Activated CD8-positive, alpha-beta memory T cell treated with anti-CD3 and anti-CD28 coated beads for 48 hours (primary cell): ENCODE measurements around the gene IRAK3.

Experiments
- DNase-seq, 3 experiments: peaks; one replicate each; pipeline ENCODE4 v3.0.0-alpha.2; 2020; ENCODE audit warnings: low read depth in 2 of 3, low spot score in 2 of 3

The IRAK3 gene

GRCh38 chr12:66252771-66253170, 63.8 kb downstream of the IRAK3 start:
- DNase-seq = no peak

DNA sequence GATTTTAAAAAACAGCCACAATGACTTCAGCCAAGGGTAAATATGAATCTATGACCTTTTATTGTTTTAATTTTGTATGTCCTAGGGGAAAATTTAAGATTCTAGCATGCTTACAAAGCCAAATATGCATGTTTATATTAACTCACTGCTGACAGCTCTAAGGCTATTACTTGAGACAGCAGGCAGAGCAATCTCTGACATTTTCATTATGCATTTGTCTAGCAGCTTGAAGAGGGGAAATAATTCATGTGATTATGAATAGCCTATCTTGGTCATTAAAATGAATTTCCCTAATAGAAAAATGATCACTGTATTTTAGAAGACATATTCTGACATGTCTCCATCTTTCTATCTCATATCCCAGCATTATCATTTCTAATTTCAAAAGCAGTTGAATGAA, 66.7 kb downstream of the IRAK3 start:
- no peak for DNase-seq

GRCh38 chr12:66258011-66258410, 69.0 kb downstream of the IRAK3 start:
- no peak for DNase-seq

- no peak for DNase-seq
Measured at GRCh38 chr12:66262737-66263136, 73.7 kb downstream of the IRAK3 start.

DNA sequence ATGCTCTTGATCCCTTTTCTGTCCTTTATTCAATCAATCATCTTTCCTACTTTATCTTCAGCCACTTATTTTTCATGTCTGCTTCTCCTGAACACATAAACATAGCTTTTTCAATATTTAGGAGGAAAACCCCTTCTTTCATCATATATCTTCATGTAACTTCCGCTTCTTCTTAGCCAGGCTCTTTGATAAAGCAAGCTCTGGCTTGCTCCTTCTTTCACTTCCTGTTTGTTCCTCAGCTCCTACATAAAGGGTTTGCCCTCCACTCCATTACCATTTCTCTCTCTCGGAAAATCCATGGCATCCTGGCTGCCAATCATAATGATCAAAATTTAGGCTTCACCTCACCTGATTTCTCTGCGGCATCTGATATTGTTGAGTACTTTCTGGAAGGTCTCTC, 79.5 kb downstream of the IRAK3 start:
- DNase-seq = no peak

- DNase-seq = no peak
Measured at GRCh38 chr12:66269142-66269541, 80.1 kb downstream of the IRAK3 start.

- DNase-seq = no peak
Measured at GRCh38 chr12:66269757-66270383, 80.9 kb downstream of the IRAK3 start.

DNA sequence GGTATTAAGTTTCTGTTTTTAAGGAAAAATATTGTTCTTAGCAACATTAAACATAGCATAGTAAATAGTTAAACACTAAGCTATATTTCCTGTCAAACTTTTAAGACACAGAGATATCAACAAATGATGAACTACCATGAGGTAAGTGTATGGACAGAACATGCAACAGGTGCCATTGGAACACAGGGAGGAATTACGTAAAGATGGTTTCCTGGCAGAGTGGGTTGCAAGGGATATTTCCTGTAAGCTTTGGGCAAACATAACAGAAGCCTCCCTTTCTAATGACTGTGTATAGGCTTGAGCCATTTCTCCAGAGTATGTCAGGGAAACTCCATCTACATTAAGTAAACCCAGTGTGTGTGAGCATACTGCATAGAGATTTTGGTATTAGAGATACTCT, 81.6 kb downstream of the IRAK3 start:
- no peak for DNase-seq

DNA sequence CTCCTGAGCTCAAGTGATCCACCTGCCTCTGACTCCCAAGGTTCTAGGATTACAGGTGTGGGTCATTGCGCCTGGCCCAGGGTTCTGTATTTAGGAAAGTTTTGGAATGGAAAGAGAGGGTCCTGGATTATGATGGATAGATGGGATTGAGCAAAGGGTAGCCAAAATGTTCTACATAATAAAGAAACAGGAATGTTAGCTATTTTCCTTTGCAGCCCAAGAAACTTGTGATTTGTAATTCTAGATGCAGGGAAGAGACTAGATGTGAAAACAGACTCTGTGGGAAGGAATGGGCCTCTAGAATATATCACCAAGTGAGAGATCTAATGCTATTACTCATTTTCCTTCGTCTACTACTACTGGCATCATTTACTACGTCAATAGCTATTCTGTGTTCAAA, 83.6 kb downstream of the IRAK3 start:
- no peak for DNase-seq

- no peak for DNase-seq
Measured at GRCh38 chr12:66273147-66273546, 84.1 kb downstream of the IRAK3 start.

GRCh38 chr12:66275040-66275439, 86.0 kb downstream of the IRAK3 start:
- DNase-seq = no peak

- no peak for DNase-seq
Measured at GRCh38 chr12:66279123-66279712, 90.2 kb downstream of the IRAK3 start.

- DNase-seq = no peak
Measured at GRCh38 chr12:66280561-66280960, 91.5 kb downstream of the IRAK3 start.

GRCh38 chr12:66282244-66282643, 93.2 kb downstream of the IRAK3 start:
- DNase-seq = no peak

DNA sequence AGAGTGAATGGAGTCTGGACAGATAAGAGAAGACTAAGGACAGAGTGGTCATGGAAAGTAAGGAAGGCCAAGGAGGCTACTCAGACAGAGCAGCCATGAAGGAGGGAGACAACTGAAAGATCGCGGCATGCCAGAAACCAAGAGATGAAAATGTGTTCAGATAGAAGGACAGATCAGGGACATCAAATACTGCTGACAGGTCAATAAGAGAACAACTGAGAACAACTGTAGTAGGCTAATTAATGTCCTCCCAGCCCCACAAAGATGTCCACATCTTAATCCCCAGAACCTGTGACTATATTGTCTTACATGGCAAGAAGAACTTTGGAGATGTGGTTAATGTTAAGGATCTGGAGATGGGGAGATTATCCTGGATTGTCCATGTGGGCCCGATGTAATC, 98.3 kb downstream of the IRAK3 start:
- no peak for DNase-seq

GRCh38 chr12:66288121-66288520, 99.1 kb downstream of the IRAK3 start:
- no peak for DNase-seq

GRCh38 chr12:66289485-66289884, 100.5 kb downstream of the IRAK3 start:
- DNase-seq = no peak

DNA sequence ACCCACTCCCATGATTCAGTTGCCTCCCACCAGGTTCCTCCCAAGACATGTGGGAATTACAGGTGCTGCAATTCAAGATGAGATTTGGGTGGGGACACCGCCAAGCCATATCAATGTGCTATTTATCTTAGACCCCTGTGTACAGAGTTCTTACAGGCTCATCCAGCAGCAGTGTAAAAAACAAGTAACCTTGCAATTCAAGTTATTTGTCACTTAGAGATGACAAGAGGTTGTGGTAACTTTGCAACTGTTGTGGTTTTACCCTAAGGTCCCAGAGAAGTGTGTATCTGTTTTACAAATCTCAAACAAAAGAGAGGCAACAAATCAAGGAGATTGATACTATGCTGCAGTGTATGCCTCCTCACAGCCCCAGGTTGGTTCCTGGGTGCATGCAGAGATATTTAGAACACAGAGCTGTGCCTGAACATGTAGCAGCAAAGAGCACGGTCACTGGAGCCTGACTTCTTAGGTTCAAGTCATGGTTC, 101.7 kb downstream of the IRAK3 start:
- no peak for DNase-seq

GRCh38 chr12:66296176-66296683, 107.2 kb downstream of the IRAK3 start:
- no peak for DNase-seq

DNA sequence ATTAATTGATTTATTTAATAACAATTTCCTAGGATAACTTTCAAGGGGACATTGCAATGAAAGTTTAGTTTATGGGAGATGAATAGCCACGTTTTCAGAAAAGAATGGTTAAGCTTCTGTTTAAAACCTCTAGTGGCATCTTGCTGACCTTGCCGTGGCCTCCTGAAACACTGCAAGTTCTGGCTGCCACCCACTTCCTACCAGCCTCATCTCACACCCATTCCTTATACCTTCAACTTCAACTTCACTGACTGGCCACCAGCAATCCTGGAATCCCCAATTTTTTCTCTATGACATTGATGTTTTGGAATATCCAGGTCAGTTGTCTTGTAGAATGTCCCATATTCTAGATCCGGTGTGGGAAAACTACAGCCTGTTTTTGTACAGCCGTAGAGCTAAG, 108.1 kb downstream of the IRAK3 start:
- DNase-seq = no peak

DNA sequence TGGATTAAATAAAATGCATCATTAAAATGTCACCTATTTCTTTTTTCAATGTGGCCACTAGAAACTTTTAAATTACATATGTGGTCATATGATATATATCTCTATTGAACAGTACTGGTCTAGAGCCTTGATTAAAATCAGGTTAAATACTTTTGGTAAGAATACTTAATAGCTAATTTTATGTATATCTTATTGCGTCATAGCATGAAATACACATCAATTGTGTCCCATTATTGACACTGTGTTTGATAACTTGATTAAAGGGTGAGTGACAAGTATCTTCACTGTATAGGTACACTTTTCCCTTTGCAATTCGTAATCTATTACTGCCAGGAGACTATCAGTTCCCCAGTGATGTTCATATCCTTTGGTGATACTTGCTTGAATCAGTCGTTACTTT, 108.9 kb downstream of the IRAK3 start:
- DNase-seq = no peak

DNA sequence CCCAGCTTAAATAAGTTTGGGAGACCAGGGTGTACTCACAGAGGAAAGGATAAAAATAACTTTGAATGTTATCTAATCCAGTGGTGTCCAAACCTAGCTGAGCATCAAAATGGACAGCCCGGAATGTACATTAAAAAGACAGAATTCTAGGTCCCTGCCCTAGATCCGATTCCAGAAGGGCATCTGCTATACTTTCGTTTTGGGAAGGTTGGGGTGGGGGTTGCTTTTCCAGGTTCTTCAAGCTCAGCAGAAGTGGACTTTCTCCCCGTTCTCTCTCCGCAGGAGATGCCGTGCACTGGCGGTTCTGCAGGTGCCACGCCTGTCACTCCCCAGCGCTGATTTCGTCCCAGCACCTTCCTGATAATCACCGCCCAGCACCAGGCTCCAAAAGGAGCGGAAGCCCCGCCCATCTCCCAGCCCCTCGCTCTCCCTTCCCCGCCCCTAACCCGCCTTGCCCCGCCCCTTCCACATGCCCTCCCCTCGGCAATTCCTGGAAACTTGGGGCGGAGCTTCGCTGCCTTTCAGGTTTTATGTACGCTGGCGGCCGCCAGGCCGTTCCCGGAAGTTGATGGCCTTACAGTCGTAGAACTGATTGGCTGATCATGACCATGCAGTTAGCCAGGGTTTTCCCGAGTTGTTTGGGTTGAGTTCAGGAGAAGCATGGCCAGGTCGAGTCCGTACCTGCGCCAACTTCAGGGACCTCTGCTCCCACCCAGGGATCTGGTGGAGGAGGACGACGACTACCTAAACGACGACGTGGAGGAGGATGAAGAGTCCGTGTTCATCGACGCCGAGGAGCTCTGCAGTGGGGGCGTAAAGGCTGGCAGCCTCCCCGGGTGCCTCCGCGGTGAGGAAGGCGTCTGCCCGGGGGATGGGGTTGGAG, 113.2 kb downstream of the IRAK3 start, which contains the start of gene HELB:
TSS of gene HELB (plus strand) at position 550 of the 883 bp plus-strand sequence. CDS start at position 661, 111 bp downstream.
- peak; percentile 90 to 96 (median 92) for DNase-seq
